Measurements from ENCODE around the gene GRAP. TPM values are rescaled to one million over a fixed set of nuclear protein-coding genes. Genes with fewer than 3 reads are reported as not detected.
"Not testable (repeated sequence)": the region's sequence is repeated elsewhere in the genome, so short reads cannot be mapped to it uniquely, and the experiment has no call there.

Gene GRAP
- total RNA-seq, 1 experiment from 2014 or later, result not detected

- BruUV-seq (replicated peaks); H3K9ac ChIP-seq (ENCODE audit: low read length); H3F3A ChIP-seq (ENCODE audit: low read length, unreplicated experiment); CTCF ChIA-PET; H3K9me3 ChIP-seq (ENCODE audit: low read length); H3K36me3 ChIP-seq (ENCODE audit: low read depth, low read length); intact Hi-C loops (cut with micrococcal nuclease); DNase-seq; H3K4me2 ChIP-seq (ENCODE audit: low read length); ATAC-seq; H3K27ac ChIP-seq (ENCODE audit: low read length); H3K4me3 ChIP-seq (ENCODE audit: low read length); POLR2A ChIA-PET (ENCODE audit: unreplicated experiment); H3K27me3 ChIP-seq (ENCODE audit: low read length); H3K79me2 ChIP-seq (ENCODE audit: low read length); H2AFZ ChIP-seq (ENCODE audit: low read length); H4K20me1 ChIP-seq (ENCODE audit: low read length); H3K4me1 ChIP-seq (ENCODE audit: insufficient read depth, low read length); H3K9me2 ChIP-seq (replicated peaks; ENCODE audit: low read length): not testable (repeated sequence)
Observed at GRCh38 chr17:19041871-19042270, 4.9 kb downstream of the GRAP start.

- BruUV-seq (replicated peaks); POLR2A ChIA-PET (ENCODE audit: unreplicated experiment): not testable (repeated sequence)
Observed at GRCh38 chr17:19040350-19040749, 6.4 kb downstream of the GRAP start.

GRCh38 chr17:19038730-19039129 is 8.0 kb downstream of the GRAP start:
- POLR2A ChIA-PET (ENCODE audit: unreplicated experiment); H3K4me3 ChIP-seq (ENCODE audit: low read length); H3K9ac ChIP-seq (ENCODE audit: low read length); H3K27me3 ChIP-seq (ENCODE audit: low read length); H3K4me1 ChIP-seq (ENCODE audit: insufficient read depth, low read length); H2AFZ ChIP-seq (ENCODE audit: low read length); CTCF ChIA-PET; H3K79me2 ChIP-seq (ENCODE audit: low read length); intact Hi-C loops (cut with micrococcal nuclease); BruUV-seq (replicated peaks); H3K27ac ChIP-seq (ENCODE audit: low read length); DNase-seq; H3K9me3 ChIP-seq (ENCODE audit: low read length); H3K36me3 ChIP-seq (ENCODE audit: low read depth, low read length); H4K20me1 ChIP-seq (ENCODE audit: low read length); H3K9me2 ChIP-seq (replicated peaks; ENCODE audit: low read length); H3K4me2 ChIP-seq (ENCODE audit: low read length); H3F3A ChIP-seq (ENCODE audit: low read length, unreplicated experiment); ATAC-seq: not testable (repeated sequence)

More at GRCh38 chr17:19040350-19040749, 6.4 kb downstream of the GRAP start:
- H3K27ac ChIP-seq (ENCODE audit: low read length); H2AFZ ChIP-seq (ENCODE audit: low read length); H3F3A ChIP-seq (ENCODE audit: low read length, unreplicated experiment); H3K79me2 ChIP-seq (ENCODE audit: low read length); H3K4me2 ChIP-seq (ENCODE audit: low read length); intact Hi-C loops (cut with micrococcal nuclease); ATAC-seq; H3K9me2 ChIP-seq (replicated peaks; ENCODE audit: low read length); H3K36me3 ChIP-seq (ENCODE audit: low read depth, low read length); H3K4me1 ChIP-seq (ENCODE audit: insufficient read depth, low read length); H3K9me3 ChIP-seq (ENCODE audit: low read length); H4K20me1 ChIP-seq (ENCODE audit: low read length); H3K27me3 ChIP-seq (ENCODE audit: low read length); H3K4me3 ChIP-seq (ENCODE audit: low read length); CTCF ChIA-PET; H3K9ac ChIP-seq (ENCODE audit: low read length); DNase-seq: not testable (repeated sequence)

GRCh38 chr17:19038007-19038406 is 8.8 kb downstream of the GRAP start:
- H3K4me2 ChIP-seq (ENCODE audit: low read length); H3K27ac ChIP-seq (ENCODE audit: low read length); H3K9ac ChIP-seq (ENCODE audit: low read length); H4K20me1 ChIP-seq (ENCODE audit: low read length); H3K79me2 ChIP-seq (ENCODE audit: low read length); H3K9me3 ChIP-seq (ENCODE audit: low read length); H3K27me3 ChIP-seq (ENCODE audit: low read length); intact Hi-C loops (cut with micrococcal nuclease); DNase-seq; H3F3A ChIP-seq (ENCODE audit: low read length, unreplicated experiment); H3K9me2 ChIP-seq (replicated peaks; ENCODE audit: low read length); POLR2A ChIA-PET (ENCODE audit: unreplicated experiment); H3K4me3 ChIP-seq (ENCODE audit: low read length); H3K36me3 ChIP-seq (ENCODE audit: low read depth, low read length); BruUV-seq (replicated peaks); H3K4me1 ChIP-seq (ENCODE audit: insufficient read depth, low read length); CTCF ChIA-PET; H2AFZ ChIP-seq (ENCODE audit: low read length): not testable (repeated sequence)
- peak; percentile 85 for ATAC-seq

- H3K4me3 ChIP-seq (ENCODE audit: low read length); H3K36me3 ChIP-seq (ENCODE audit: low read depth, low read length); H4K20me1 ChIP-seq (ENCODE audit: low read length); intact Hi-C loops (cut with micrococcal nuclease); H3K9ac ChIP-seq (ENCODE audit: low read length); BruUV-seq (replicated peaks); H3K9me3 ChIP-seq (ENCODE audit: low read length); H3K4me2 ChIP-seq (ENCODE audit: low read length); H3K79me2 ChIP-seq (ENCODE audit: low read length); H2AFZ ChIP-seq (ENCODE audit: low read length); POLR2A ChIA-PET (ENCODE audit: unreplicated experiment); H3F3A ChIP-seq (ENCODE audit: low read length, unreplicated experiment); H3K4me1 ChIP-seq (ENCODE audit: insufficient read depth, low read length); H3K9me2 ChIP-seq (replicated peaks; ENCODE audit: low read length); CTCF ChIA-PET; DNase-seq; H3K27me3 ChIP-seq (ENCODE audit: low read length); H3K27ac ChIP-seq (ENCODE audit: low read length): not testable (repeated sequence)
- peak; percentile 12 for ATAC-seq
Observed at GRCh38 chr17:19037547-19037946, 9.2 kb downstream of the GRAP start.

GRCh38 chr17:19036186-19036585 is 10.6 kb downstream of the GRAP start:
- POLR2A ChIA-PET (ENCODE audit: unreplicated experiment); H3K9me3 ChIP-seq (ENCODE audit: low read length); H3K79me2 ChIP-seq (ENCODE audit: low read length); ATAC-seq; H3K27me3 ChIP-seq (ENCODE audit: low read length); CTCF ChIA-PET; H4K20me1 ChIP-seq (ENCODE audit: low read length); BruUV-seq (replicated peaks); H3K27ac ChIP-seq (ENCODE audit: low read length); H2AFZ ChIP-seq (ENCODE audit: low read length); H3K4me2 ChIP-seq (ENCODE audit: low read length); H3K9me2 ChIP-seq (replicated peaks; ENCODE audit: low read length); H3F3A ChIP-seq (ENCODE audit: low read length, unreplicated experiment); H3K9ac ChIP-seq (ENCODE audit: low read length); DNase-seq; H3K36me3 ChIP-seq (ENCODE audit: low read depth, low read length); H3K4me3 ChIP-seq (ENCODE audit: low read length); intact Hi-C loops (cut with micrococcal nuclease); H3K4me1 ChIP-seq (ENCODE audit: insufficient read depth, low read length): not testable (repeated sequence)

- H3F3A ChIP-seq (ENCODE audit: low read length, unreplicated experiment); H4K20me1 ChIP-seq (ENCODE audit: low read length); H3K27me3 ChIP-seq (ENCODE audit: low read length); H3K79me2 ChIP-seq (ENCODE audit: low read length); H3K4me1 ChIP-seq (ENCODE audit: insufficient read depth, low read length); H3K27ac ChIP-seq (ENCODE audit: low read length); H2AFZ ChIP-seq (ENCODE audit: low read length); H3K4me3 ChIP-seq (ENCODE audit: low read length); intact Hi-C loops (cut with micrococcal nuclease); H3K9me2 ChIP-seq (replicated peaks; ENCODE audit: low read length); CTCF ChIA-PET; DNase-seq; H3K4me2 ChIP-seq (ENCODE audit: low read length); H3K9me3 ChIP-seq (ENCODE audit: low read length); H3K36me3 ChIP-seq (ENCODE audit: low read depth, low read length); BruUV-seq (replicated peaks); H3K9ac ChIP-seq (ENCODE audit: low read length); POLR2A ChIA-PET (ENCODE audit: unreplicated experiment): not testable (repeated sequence)
- peak; percentile 56 for ATAC-seq
Observed at GRCh38 chr17:19032377-19032988, 14.3 kb downstream of the GRAP start.
